Prostate gland (tissue), 2 donors: Measurements from ENCODE around the gene ZNF862. TPM values are rescaled to one million over a fixed set of nuclear protein-coding genes. Genes with fewer than 3 reads are reported as not detected.

Source experiments
- DNase-seq: peaks from one replicate; pipeline ENCODE4 v3.0.0-alpha.2; 2019; ENCODE audit warnings: low spot score
- H3K27ac ChIP-seq, 2 donors: fragments of 200-600 bp; sonication (generic); 2 replicates each; pipeline ENCODE4 v1.5.1; 2017 to 2019
- H3K27me3 ChIP-seq: fragments of 200-600 bp; sonication (generic); replicated peaks from 2 replicates; pipeline ENCODE4 v1.5.1; 2019; ENCODE audit not compliant: insufficient read depth
- H3K36me3 ChIP-seq, 2 donors: fragments of 200-600 bp; sonication (generic); 1 replicate in 1 of 2; 2 replicates in 1 of 2; pipeline versions ENCODE4 v1.5.1 to v1.8.1; 2017 to 2019
- H3K4me1 ChIP-seq: fragments of 200-600 bp; sonication (generic); replicated peaks from 2 replicates; pipeline ENCODE4 v1.5.1; 2019
- H3K4me3 ChIP-seq, 2 donors: fragments of 200-600 bp; sonication (generic); 2 replicates each; pipeline ENCODE4 v1.5.1; 2017 to 2019
- H3K9me3 ChIP-seq: fragments of 200-600 bp; sonication (generic); 2 replicates; pipeline ENCODE4 v1.5.1; 2017
- CTCF ChIP-seq, 4 experiments: fragments of 200-600 bp in 2 of 4; fragments of 450-650 bp in 2 of 4; sonication (generic) in 2 of 4; IDR thresholded peaks; 1 replicate in 3 of 4; 2 replicates in 1 of 4; pipeline ENCODE4 v1.5.1; 2016 to 2019; ENCODE audit warnings: antibody characterized with exemption in 4 of 4, mild to moderate bottlenecking in 2 of 4, moderate library complexity in 2 of 4
- POLR2A ChIP-seq: fragments of 450-650 bp; IDR thresholded peaks from one replicate; pipeline ENCODE4 v1.6.1; 2016; ENCODE audit warnings: antibody characterized with exemption, mild to moderate bottlenecking
- POLR2AphosphoS5 ChIP-seq: sonication (generic); formaldehyde crosslinking; IDR thresholded peaks from one replicate; pipeline ENCODE4 v1.6.1; 2017; ENCODE audit warnings: antibody characterized with exemption
- WGBS: methylation state at CpG from one replicate; pipeline ENCODE4 v1.1.5; 2018; 5-methylcytosine and 5-hydroxymethylcytosine counted together
- intact Hi-C: fragments of 100-400 bp; cut with DNase I; formaldehyde crosslinking; loops from one replicate; pipeline ENCODE4 v1.14.2; 2022
- total RNA-seq, 2 donors: library from RNA; depleted of rRNA; stranded (reverse); fragments of >200 nt; gene quantifications; one replicate each; pipeline ENCODE4 v1.1.0, GENCODE V29; 2016

The ZNF862 gene
- total RNA-seq, 2 donors from 2014 or later: 19.8 to 25.4 TPM

GRCh38 chr7:149860821-149861727 is 22.9 kb downstream of the ZNF862 start:
- no peak overlapping the region for H3K4me3 ChIP-seq
- TF ChIP-seq CTCF (IDR thresholded peaks at IDR 0.05) (peak in 2 of 4 experiments; percentile 7 to 17), POLR2AphosphoS5 (no peak), POLR2A (no peak)
- no peak overlapping the region for H3K27ac ChIP-seq
- 80% methylated on average over 45 of the region's 45 CpGs for WGBS
- DNase-seq: no peak
- intact Hi-C loops: no loop called here
- peaks cover 5% of the 10 kb centered on the region in 2 donors for H3K36me3 ChIP-seq
- no peaks in the 10 kb centered on the region for H3K9me3 ChIP-seq
- H3K27me3 ChIP-seq: no peaks in the 10 kb centered on the region
- H3K4me1 ChIP-seq: no peaks in the 10 kb centered on the region

- H3K9me3 ChIP-seq: no peaks in the 10 kb centered on the region
- peaks cover 5% of the 10 kb centered on the region in 2 donors for H3K36me3 ChIP-seq
- H3K4me1 ChIP-seq: no peaks in the 10 kb centered on the region
- no peak overlapping the region for H3K4me3 ChIP-seq
- no peaks in the 10 kb centered on the region for H3K27me3 ChIP-seq
- WGBS: 95% methylated on average over 16 of the region's 16 CpGs
- H3K27ac ChIP-seq: no peak overlapping the region
- no peak for TF ChIP-seq POLR2AphosphoS5
- TF ChIP-seq CTCF (IDR thresholded peaks at IDR 0.05): no peak
- no peak for DNase-seq
- intact Hi-C loops: no loop called here
These were observed 23.5 kb downstream of the ZNF862 start for GRCh38 chr7:149861728-149862045.

GRCh38 chr7:149862156-149862555 is 24.0 kb downstream of the ZNF862 start:
- H3K4me1 ChIP-seq: no peaks in the 10 kb centered on the region
- H3K9me3 ChIP-seq: no peaks in the 10 kb centered on the region
- H3K27me3 ChIP-seq: no peaks in the 10 kb centered on the region
- 97% methylated on average over 18 of the region's 18 CpGs for WGBS
- intact Hi-C loops: no loop called here
- no peak for DNase-seq
- H3K36me3 ChIP-seq: peaks cover 5% of the 10 kb centered on the region in 2 donors
- H3K4me3 ChIP-seq: no peak overlapping the region
- no peak overlapping the region for H3K27ac ChIP-seq
- TF ChIP-seq POLR2A (no peak), POLR2AphosphoS5 (no peak), CTCF (IDR thresholded peaks at IDR 0.05) (no peak)

GRCh38 chr7:149863500-149863899 is 25.3 kb downstream of the ZNF862 start:
- H3K36me3 ChIP-seq: peaks cover 5% of the 10 kb centered on the region in 2 donors
- TF ChIP-seq POLR2AphosphoS5: no peak
- no peak for TF ChIP-seq CTCF (IDR thresholded peaks at IDR 0.05)
- TF ChIP-seq POLR2A: no peak
- no peak overlapping the region for H3K27ac ChIP-seq

GRCh38 chr7:149864023-149864422 is 25.8 kb downstream of the ZNF862 start:
- Histone ChIP-seq H3K27me3 (no peaks in the 10 kb centered on the region), H3K27ac (no peak overlapping the region), H3K9me3 (no peaks in the 10 kb centered on the region), H3K36me3 (peaks cover 5% of the 10 kb centered on the region in 2 donors), H3K4me3 (no peak overlapping the region), H3K4me1 (no peaks in the 10 kb centered on the region)
- 84% methylated on average over 8 of the region's 8 CpGs for WGBS
- DNase-seq: no peak
- intact Hi-C loops: no loop called here
- TF ChIP-seq CTCF (IDR thresholded peaks at IDR 0.05) (no peak), POLR2AphosphoS5 (no peak), POLR2A (no peak)

More at GRCh38 chr7:149863500-149863899, 25.3 kb downstream of the ZNF862 start:
- Histone ChIP-seq H3K4me3 (no peak overlapping the region), H3K4me1 (no peaks in the 10 kb centered on the region), H3K27me3 (no peaks in the 10 kb centered on the region), H3K9me3 (no peaks in the 10 kb centered on the region)
- no peak for DNase-seq
- WGBS: 92% methylated on average over 4 of the region's 4 CpGs
- intact Hi-C loops: no loop called here
